HEK293T (cell line): ENCODE data around the gene CFAP58.

Experiments
- CTCF ChIA-PET: fragments of 350-600 bp; formaldehyde crosslinking; extraction: SDS; loops from one replicate; lab custom pipeline; 2021; ENCODE audit warnings: antibody characterized with exemption, inconsistent platforms; lab: Yijun Ruan, JAX
- POLR2A ChIA-PET: fragments of 350-600 bp; formaldehyde crosslinking; extraction: SDS; loops from one replicate; lab custom pipeline; 2020; ENCODE audit warnings: antibody characterized with exemption, inconsistent platforms; lab: Yijun Ruan, JAX
- DNase-seq: peaks from one replicate; pipeline ENCODE4 v3.0.0; 2012; ENCODE audit warnings: mixed read lengths; ENCODE audit errors: extremely low spot score
- ARNT ChIP-seq: fragments of 450-650 bp; IDR thresholded peaks from 2 replicates; pipeline ENCODE4 v1.6.1; 2017; ENCODE audit warnings: mild to moderate bottlenecking
- BHLHE40 ChIP-seq: fragments of 450-650 bp; IDR thresholded peaks from 2 replicates; pipeline ENCODE4 v1.6.1; 2016; ENCODE audit warnings: mild to moderate bottlenecking, moderate library complexity, borderline replicate concordance
- CTBP1 ChIP-seq: fragments of 450-650 bp; IDR thresholded peaks from 2 replicates; pipeline ENCODE4 v1.6.1; 2016; ENCODE audit warnings: borderline replicate concordance
- ELF4 ChIP-seq: fragments of 450-650 bp; IDR thresholded peaks from 2 replicates; pipeline ENCODE4 v1.6.1; 2017; ENCODE audit warnings: antibody characterized with exemption
- FOXA1 ChIP-seq: fragments of 450-650 bp; IDR thresholded peaks from 2 replicates; pipeline ENCODE4 v1.6.1; 2016; ENCODE audit warnings: mild to moderate bottlenecking
- FOXK2 ChIP-seq: fragments of 450-650 bp; IDR thresholded peaks from 2 replicates; pipeline ENCODE4 v1.6.1; 2016; ENCODE audit warnings: mild to moderate bottlenecking
- FOXM1 ChIP-seq: fragments of 450-650 bp; IDR thresholded peaks from 2 replicates; pipeline ENCODE4 v1.6.1; 2017; ENCODE audit warnings: mild to moderate bottlenecking, borderline replicate concordance
- HDGF ChIP-seq: fragments of 450-650 bp; IDR thresholded peaks from 2 replicates; pipeline ENCODE4 v1.6.1; 2017; ENCODE audit warnings: antibody characterized with exemption, borderline replicate concordance
- L3MBTL2 ChIP-seq: fragments of 450-650 bp; conservative IDR thresholded peaks from 2 replicates; pipeline ENCODE4 v1.6.1; 2016; ENCODE audit warnings: mild to moderate bottlenecking
- LEF1 ChIP-seq: fragments of 450-650 bp; IDR thresholded peaks from 2 replicates; pipeline ENCODE4 v1.6.1; 2017; ENCODE audit warnings: mild to moderate bottlenecking, borderline replicate concordance
- NFRKB ChIP-seq: fragments of 450-650 bp; IDR thresholded peaks from 2 replicates; pipeline ENCODE4 v1.6.1; 2016; ENCODE audit warnings: mild to moderate bottlenecking, moderate library complexity
- SP1 ChIP-seq: fragments of 450-650 bp; IDR thresholded peaks from 2 replicates; pipeline ENCODE4 v1.6.1; 2017
- SUZ12 ChIP-seq: fragments of 450-650 bp; IDR thresholded peaks from 2 replicates; pipeline ENCODE4 v1.6.1; 2016; ENCODE audit warnings: mild to moderate bottlenecking
- TARDBP ChIP-seq: fragments of 450-650 bp; IDR thresholded peaks from 2 replicates; pipeline ENCODE4 v1.6.1; 2016
- ZNF384 ChIP-seq: fragments of 450-650 bp; IDR thresholded peaks from 2 replicates; pipeline ENCODE4 v1.6.1; 2016
- TF ChIP-seq, protein P1 (sequence below): fragments of 450-650 bp; IDR thresholded peaks from 2 replicates; pipeline ENCODE4 v1.6.1; 2016

The CFAP58 gene

DNA sequence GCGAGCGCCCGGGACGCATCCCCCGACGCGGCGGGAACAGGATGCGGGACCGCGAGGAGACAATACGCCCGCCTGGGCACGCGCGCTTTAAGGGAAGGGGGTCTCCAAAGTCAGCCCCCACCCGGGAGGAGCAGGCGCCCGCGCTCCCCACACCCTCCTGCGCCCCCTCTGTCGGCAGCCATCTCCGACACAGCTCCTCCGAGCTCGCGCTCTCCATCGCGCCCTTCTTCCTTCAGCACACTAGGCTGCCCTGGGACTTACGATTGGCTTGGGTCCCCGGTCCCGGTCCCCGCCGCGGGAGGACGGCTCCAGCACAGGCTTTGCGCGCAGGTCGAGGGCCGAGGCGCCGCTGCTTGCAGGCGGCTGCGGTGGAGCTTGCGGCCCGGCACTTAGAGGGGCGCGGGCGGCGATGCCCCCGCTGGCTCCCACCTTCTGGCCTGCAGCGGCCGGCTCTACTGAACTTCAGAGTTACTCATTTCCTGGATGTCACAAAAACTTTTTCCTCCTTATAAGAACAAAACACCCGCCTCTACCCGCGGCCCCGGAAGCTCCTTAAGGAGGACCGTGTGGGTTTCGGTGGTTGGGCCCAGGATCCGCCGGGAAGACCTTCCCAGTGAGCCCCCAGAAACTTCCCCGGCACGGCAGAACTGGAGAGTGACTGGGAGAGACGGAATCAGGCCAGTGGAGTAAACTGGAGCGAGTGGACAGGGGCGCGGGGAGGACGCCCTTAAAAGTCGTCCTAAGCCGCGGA is 15.5 kb upstream of the CFAP58 start, which contains the start of gene ITPRIP:
TSS of gene ITPRIP (minus strand) at position 481 of the 751 bp plus-strand sequence. CDS start 22,414 bp downstream, outside the sequence.
- DNase-seq, result peak; percentile 70
- ChIA-PET POLR2A (interaction anchor here (0.7 to 1.7 kb wide), 9 partner anchors 8 to 218 kb away, joined by 3 to 5 read pairs (median 3); partner anchors contain the start of genes CFAP58 and GSTO2), CTCF (interaction anchor here (0.9 to 1.5 kb wide), 5 partner anchors 9 to 63 kb away, joined by 3 to 5 read pairs (median 3); no protein-coding TSS in a partner anchor)
- TF ChIP-seq L3MBTL2 (peak; percentile 66), ELF4 (peak; percentile 26; the same call in 1 of the 2 replicates), FOXM1 (peak; percentile 95), BHLHE40 (no peak)

DNA sequence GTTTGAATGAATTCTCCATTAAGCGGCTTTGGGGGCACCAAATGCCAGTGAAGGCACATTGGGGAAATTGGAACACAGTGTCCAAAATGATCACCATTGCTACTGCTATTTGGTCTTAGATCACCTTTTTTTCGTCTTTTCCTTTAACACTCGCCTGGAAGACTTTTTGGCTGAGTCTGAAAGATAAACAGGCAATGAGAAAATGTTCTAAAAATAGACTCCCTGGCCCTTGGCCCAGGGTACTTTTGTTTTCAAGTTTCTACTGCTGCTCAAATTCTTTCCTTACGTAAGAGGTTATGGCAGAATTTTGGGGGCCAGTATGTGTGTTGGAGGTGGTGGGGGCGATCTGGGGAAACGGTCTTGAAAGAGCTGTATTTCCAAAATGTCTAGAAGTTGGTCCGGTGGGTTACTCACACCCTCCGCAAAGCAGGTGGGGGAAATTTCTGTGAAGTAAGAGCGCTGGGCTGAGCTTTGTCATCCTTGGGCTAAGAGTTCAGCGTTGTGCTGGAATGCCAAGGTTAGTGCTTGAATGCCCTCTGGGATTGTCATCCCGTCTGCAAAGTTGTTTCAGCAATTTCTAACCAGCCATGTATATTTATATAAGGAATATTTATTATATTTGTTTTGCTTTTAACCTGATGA is 14.0 kb upstream of the CFAP58 start:
- DNase-seq, result no peak
- TF ChIP-seq CTBP1 (no peak), FOXK2 (no peak), NFRKB (no peak), FOXA1 (no peak), LEF1 (no peak), HDGF (no peak), TARDBP (no peak), L3MBTL2 (no peak), FOXM1 (no peak), BHLHE40 (no peak), SP1 (no peak), SUZ12 (no peak), ELF4 (no peak), ZNF384 (no peak), ARNT (no peak)
- TF ChIP-seq, protein P1, sequence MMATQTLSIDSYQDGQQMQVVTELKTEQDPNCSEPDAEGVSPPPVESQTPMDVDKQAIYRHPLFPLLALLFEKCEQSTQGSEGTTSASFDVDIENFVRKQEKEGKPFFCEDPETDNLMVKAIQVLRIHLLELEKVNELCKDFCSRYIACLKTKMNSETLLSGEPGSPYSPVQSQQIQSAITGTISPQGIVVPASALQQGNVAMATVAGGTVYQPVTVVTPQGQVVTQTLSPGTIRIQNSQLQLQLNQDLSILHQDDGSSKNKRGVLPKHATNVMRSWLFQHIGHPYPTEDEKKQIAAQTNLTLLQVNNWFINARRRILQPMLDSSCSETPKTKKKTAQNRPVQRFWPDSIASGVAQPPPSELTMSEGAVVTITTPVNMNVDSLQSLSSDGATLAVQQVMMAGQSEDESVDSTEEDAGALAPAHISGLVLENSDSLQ, result no peak
- ChIA-PET POLR2A (interaction anchor here (0.6 to 0.7 kb wide), 2 partner anchors 65 to 280 kb away, joined by 4 read pairs; no protein-coding TSS in a partner anchor), CTCF (no interaction called here)

DNA sequence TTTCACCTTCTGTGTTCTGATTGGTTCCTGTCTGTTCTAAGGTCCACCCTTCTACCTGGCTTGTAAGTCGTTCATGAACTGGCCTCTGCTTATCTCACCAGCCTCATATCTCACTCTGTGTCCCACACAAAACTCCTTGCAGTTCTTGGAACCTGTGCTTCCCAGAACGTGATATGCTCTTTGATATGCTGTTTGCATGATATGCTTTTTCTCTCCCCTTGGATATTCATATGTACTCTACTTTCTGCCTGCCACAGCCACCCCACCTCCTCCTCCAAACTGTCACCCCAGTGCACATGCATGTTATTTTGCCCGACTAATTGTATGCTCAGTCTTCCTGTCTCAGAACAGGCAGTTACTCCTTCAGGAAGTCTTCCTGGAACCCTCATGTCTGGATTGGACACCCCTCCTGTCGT is 13.5 kb upstream of the CFAP58 start:
- TF ChIP-seq FOXM1 (no peak), BHLHE40 (no peak)
- no peak for DNase-seq
- POLR2A ChIA-PET, result interaction anchor here (0.6 kb wide), 1 partner anchor 281 kb away, joined by 4 read pairs; no protein-coding TSS in a partner anchor
- CTCF ChIA-PET, result no interaction called here

DNA sequence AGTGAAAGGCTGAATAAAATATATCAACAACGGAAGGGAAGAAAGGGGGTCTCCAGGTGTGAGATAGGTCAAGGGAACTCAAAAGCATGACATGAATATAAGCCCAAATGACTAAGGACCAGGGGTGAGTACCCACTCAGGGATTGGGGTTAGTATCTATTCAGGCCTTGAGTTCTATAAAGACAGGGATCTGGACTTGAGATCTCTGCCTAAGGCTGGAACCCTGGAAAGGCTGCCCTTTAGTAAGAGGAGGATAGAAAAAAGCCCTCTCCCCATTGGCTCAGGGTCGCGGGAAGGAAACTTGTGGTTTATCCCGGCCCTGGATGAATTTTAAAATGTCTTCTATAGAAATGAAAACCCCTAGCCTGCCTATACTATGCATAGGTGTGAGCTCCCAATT is 13.0 kb upstream of the CFAP58 start:
- DNase-seq, result no peak

DNA sequence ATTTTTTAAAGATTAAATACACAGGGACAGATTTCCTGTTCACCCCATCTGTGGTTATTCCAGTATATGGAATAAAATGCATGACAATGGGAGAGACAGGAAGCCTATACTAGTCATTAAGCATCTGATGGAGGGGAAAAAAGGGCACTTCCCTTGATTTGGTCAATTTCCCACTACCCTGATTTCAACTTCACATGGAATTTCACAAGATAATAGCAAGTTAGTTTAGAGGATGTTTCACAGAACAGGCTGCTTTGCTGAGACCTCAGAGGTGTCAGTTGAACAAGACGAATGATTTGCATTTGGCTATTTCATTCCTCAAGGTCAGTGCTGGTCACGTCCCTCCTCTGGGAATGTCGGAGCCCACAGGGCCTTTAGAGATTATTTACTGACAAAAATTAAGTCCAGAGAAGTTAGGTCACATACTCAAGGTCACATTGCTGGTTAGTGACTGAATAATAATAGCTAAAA is 10.7 kb upstream of the CFAP58 start:
- CTCF ChIA-PET, result interaction anchor here (0.9 to 1.4 kb wide), 2 partner anchors 9 to 69 kb away, joined by 3 to 6 read pairs; no protein-coding TSS in a partner anchor
- DNase-seq, result no peak
- POLR2A ChIA-PET, result no interaction called here
- TF ChIP-seq SUZ12 (no peak), FOXM1 (no peak), BHLHE40 (no peak), NFRKB (no peak), CTBP1 (no peak), ZNF384 (no peak), FOXK2 (no peak), HDGF (no peak), ELF4 (no peak), TARDBP (no peak), FOXA1 (no peak), ARNT (no peak), L3MBTL2 (no peak)
- TF ChIP-seq, protein P1, result no peak

More for the DNA sequence above, 13.0 kb upstream of the CFAP58 start:
- POLR2A ChIA-PET, result interaction anchor here (1.1 kb wide), 1 partner anchor 219 kb away, joined by 4 read pairs; the partner anchor contains the start of gene SFR1
- CTCF ChIA-PET, result interaction anchor here (0.6 to 1.6 kb wide), 3 partner anchors 11 to 49 kb away, joined by 3 to 5 read pairs (median 3); no protein-coding TSS in a partner anchor
- TF ChIP-seq TARDBP, result no peak
- TF ChIP-seq L3MBTL2, result no peak
- TF ChIP-seq ELF4, result no peak
- TF ChIP-seq ARNT, result no peak
- no peak for TF ChIP-seq FOXM1
- TF ChIP-seq CTBP1, result no peak
- TF ChIP-seq FOXA1, result no peak
- no peak for TF ChIP-seq FOXK2
- TF ChIP-seq, protein P1, result no peak
- no peak for TF ChIP-seq NFRKB
- no peak for TF ChIP-seq HDGF
- no peak for TF ChIP-seq BHLHE40
- no peak for TF ChIP-seq ZNF384
- no peak for TF ChIP-seq LEF1
- TF ChIP-seq SP1, result no peak
- no peak for TF ChIP-seq SUZ12
